Bronchial epithelial cell (primary cell): ENCODE data around the gene PPIH. TPM values are rescaled to one million over a fixed set of nuclear protein-coding genes. Genes with fewer than 3 reads are reported as not detected.

Experiments
- DNase-seq: peaks from one replicate; pipeline ENCODE4 v3.0.0-alpha.2; 2010; ENCODE audit warnings: low read depth
- FAIRE-seq: peaks from 2 replicates; lab custom pipeline; 2011; peaks lifted over from hg19 to GRCh38; lab: Jason Lieb, UNC
- H3K27me3 ChIP-seq: 2 replicates; pipeline ENCODE4 v1.5.1; 2011; ENCODE audit warnings: low read length; ENCODE audit not compliant: control insufficient read depth, insufficient read depth
- H3K36me3 ChIP-seq: 2 replicates; pipeline ENCODE4 v1.5.1; 2011; ENCODE audit warnings: low read length; ENCODE audit not compliant: control insufficient read depth, insufficient read depth
- H3K4me3 ChIP-seq: 2 replicates; pipeline ENCODE4 v1.5.1; 2011; ENCODE audit warnings: mild to moderate bottlenecking, low read depth, low read length, control low read depth
- CTCF ChIP-seq: IDR thresholded peaks from 2 replicates; pipeline ENCODE4 v1.5.1; 2011; ENCODE audit warnings: mild to moderate bottlenecking, moderate library complexity, low read length, control low read depth, inconsistent platforms; ENCODE audit not compliant: insufficient read depth, severe bottlenecking
- total RNA-seq: library from RNA; depleted of rRNA; stranded (reverse); fragments of >200 nt; gene quantifications from 2 replicates; pipeline ENCODE4 v1.2.1, GENCODE V29; 2014

The PPIH gene
- total RNA-seq, 1 donor from 2014 or later, result 40.8 TPM

DNA sequence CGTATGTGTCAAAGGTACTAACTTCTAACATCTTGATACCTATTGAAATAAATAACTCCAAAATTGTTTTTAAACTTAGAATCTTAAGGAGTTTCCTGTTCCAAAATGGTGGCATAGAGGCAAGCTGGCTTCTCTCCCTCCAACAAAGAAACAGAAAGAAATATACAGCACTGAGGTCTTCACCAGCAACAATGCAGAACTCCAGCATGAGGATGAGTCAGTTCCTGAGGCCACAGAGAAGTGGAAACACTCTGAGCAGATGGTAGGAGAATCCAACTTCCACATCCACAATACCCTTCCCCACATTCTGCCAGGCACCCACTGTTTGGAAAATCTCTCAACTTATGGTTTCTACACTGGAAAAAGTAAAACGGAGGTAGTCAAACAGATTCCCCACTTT, 12.2 kb upstream of the PPIH start:
- no peak for FAIRE-seq
- H3K36me3 ChIP-seq, result no peaks in the 10 kb centered on the region
- no peak for TF ChIP-seq CTCF
- no peak overlapping the region for H3K4me3 ChIP-seq
- DNase-seq, result no peak
- H3K27me3 ChIP-seq, result no peaks in the 10 kb centered on the region

DNA sequence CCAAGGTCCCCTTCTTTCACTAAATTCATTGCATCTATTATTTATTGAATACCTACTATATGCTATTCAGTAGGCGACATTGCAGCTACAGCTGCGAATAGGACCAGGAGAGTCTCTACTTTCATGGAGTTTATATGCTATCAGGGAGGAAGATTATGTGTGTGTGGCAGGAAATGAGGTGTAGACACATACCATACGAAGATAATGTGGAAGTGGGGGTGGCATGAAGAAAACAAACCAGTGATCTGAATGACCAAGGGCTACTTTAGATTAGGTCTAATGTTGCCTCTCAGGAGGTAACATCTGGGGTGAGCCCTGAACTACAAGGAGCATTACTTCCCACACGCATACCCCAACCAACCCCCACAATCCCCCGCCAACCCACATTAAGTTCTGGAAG, 1.0 kb upstream of the PPIH start:
- peaks cover 4% of the 10 kb centered on the region for H3K36me3 ChIP-seq
- FAIRE-seq (no peak), DNase-seq (peak; percentile 21)
- TF ChIP-seq CTCF, result no peak
- no peak overlapping the region for H3K4me3 ChIP-seq
- H3K27me3 ChIP-seq, result no peaks in the 10 kb centered on the region

- H3K36me3 ChIP-seq, result peaks cover 5% of the 10 kb centered on the region
- TF ChIP-seq CTCF, result no peak
- DNase-seq, result peak; percentile 29
- no peaks in the 10 kb centered on the region for H3K27me3 ChIP-seq
- FAIRE-seq, result no peak
- peak overlapping the region; percentile 81 for H3K4me3 ChIP-seq
Measured at GRCh38 chr1:42658877-42659337, 684 bp downstream of the PPIH start.

GRCh38 chr1:42660907-42661500, 2.8 kb downstream of the PPIH start:
- no peak for FAIRE-seq

GRCh38 chr1:42669936-42670335, 11.7 kb downstream of the PPIH start:
- FAIRE-seq (no peak), DNase-seq (no peak)
- Histone ChIP-seq H3K36me3 (peaks cover 14% of the 10 kb centered on the region), H3K4me3 (no peak overlapping the region), H3K27me3 (no peaks in the 10 kb centered on the region)
- no peak for TF ChIP-seq CTCF

More at GRCh38 chr1:42660907-42661500, 2.8 kb downstream of the PPIH start:
- H3K27me3 ChIP-seq, result no peaks in the 10 kb centered on the region
- no peak for TF ChIP-seq CTCF
- no peak overlapping the region for H3K4me3 ChIP-seq
- H3K36me3 ChIP-seq, result peaks cover 8% of the 10 kb centered on the region
- no peak for DNase-seq

- no peak for FAIRE-seq
- no peak overlapping the region for H3K4me3 ChIP-seq
- peaks cover 14% of the 10 kb centered on the region for H3K36me3 ChIP-seq
Measured at GRCh38 chr1:42670425-42670824, 12.2 kb downstream of the PPIH start.

More at GRCh38 chr1:42670425-42670824, 12.2 kb downstream of the PPIH start:
- H3K27me3 ChIP-seq, result no peaks in the 10 kb centered on the region
- no peak for DNase-seq
- no peak for TF ChIP-seq CTCF
